SK-N-SH (cell line): ENCODE results near the gene OTOL1. TPM values are rescaled to one million over a fixed set of nuclear protein-coding genes. Genes with fewer than 3 reads are reported as not detected.

ENCODE experiments used
- CTCF ChIA-PET: fragments of 300-600, 350-600 bp; formaldehyde crosslinking; extraction: SDS; loops from one replicate; lab custom pipeline; 2021; lab: Yijun Ruan, JAX
- POLR2A ChIA-PET: fragments of 350-600 bp; sonication (Branson Sonifier 250); formaldehyde crosslinking; extraction: SDS; loops from one replicate; lab custom pipeline; 2020; ENCODE audit warnings: antibody characterized with exemption, inconsistent platforms; lab: Yijun Ruan, JAX
- DNase-seq: peaks from one replicate; pipeline ENCODE4 v3.0.0; 2012
- H2AFZ ChIP-seq: fragments of 200-600 bp; sonication (generic); 2 replicates; pipeline ENCODE4 v1.8.1; 2016; ENCODE audit warnings: antibody characterized with exemption, mild to moderate bottlenecking, low read depth
- H3F3A ChIP-seq: fragments of 200-600 bp; sonication (generic); replicated peaks from 2 replicates; pipeline ENCODE3; 2016; ENCODE audit warnings: antibody characterized with exemption, mild to moderate bottlenecking; ENCODE audit not compliant: insufficient read depth
- H3K27ac ChIP-seq, 2 experiments: fragments of 200-500 bp in 1 of 2; fragments of 200-600 bp in 1 of 2; sonication (Bioruptor generic) in 1 of 2; sonication (generic), shearing (Covaris generic) in 1 of 2; 2 replicates each; pipeline versions ENCODE4 v1.5.1 to v1.6.1; 2014 to 2016; ENCODE audit warnings: low read depth in 2 of 2, inconsistent platforms in 1 of 2, low read length in 1 of 2, mild to moderate bottlenecking in 1 of 2, mixed read lengths in 1 of 2
- H3K27me3 ChIP-seq: fragments of 200-600 bp; sonication (generic), shearing (Covaris generic); 2 replicates; pipeline ENCODE4 v1.6.1; 2016; ENCODE audit warnings: mixed run types; ENCODE audit not compliant: insufficient read depth
- H3K36me3 ChIP-seq, 2 experiments: fragments of 200-500 bp in 1 of 2; fragments of 200-600 bp in 1 of 2; sonication (Bioruptor generic) in 1 of 2; sonication (generic) in 1 of 2; replicated peaks in 1 of 2; 2 replicates each; pipeline versions ENCODE3 to v1.5.1; 2014 to 2016; ENCODE audit warnings: low read length in 1 of 2, mild to moderate bottlenecking in 1 of 2; ENCODE audit not compliant: insufficient read depth in 2 of 2, control insufficient read depth in 1 of 2
- H3K4me1 ChIP-seq, 2 experiments: fragments of 200-500 bp in 1 of 2; fragments of 200-600 bp in 1 of 2; sonication (Bioruptor generic) in 1 of 2; sonication (generic), shearing (Covaris generic) in 1 of 2; 2 replicates each; pipeline versions ENCODE4 v1.5.1 to v1.6.1; 2014 to 2016; ENCODE audit warnings: low read depth in 1 of 2, low read length in 1 of 2, mixed run types in 1 of 2; ENCODE audit not compliant: insufficient read depth in 2 of 2, control insufficient read depth in 1 of 2
- H3K4me2 ChIP-seq: fragments of 200-600 bp; sonication (generic), shearing (Covaris generic); 2 replicates; pipeline ENCODE4 v1.6.1; 2017; ENCODE audit warnings: mixed run types
- H3K4me3 ChIP-seq, 2 experiments: fragments of 200-500 bp in 1 of 2; fragments of 200-600 bp in 1 of 2; sonication (Bioruptor generic) in 1 of 2; sonication (generic), shearing (Covaris generic) in 1 of 2; 2 replicates each; pipeline versions ENCODE4 v1.5.1 to v1.8.1; 2014 to 2016; ENCODE audit warnings: low read depth in 2 of 2, inconsistent platforms in 1 of 2, low read length in 1 of 2, mild to moderate bottlenecking in 1 of 2, mixed read lengths in 1 of 2, moderate library complexity in 1 of 2
- H3K79me2 ChIP-seq: fragments of 200-600 bp; sonication (generic); 2 replicates; pipeline ENCODE4 v1.8.1; 2017; ENCODE audit warnings: mild to moderate bottlenecking; ENCODE audit not compliant: insufficient read depth
- H3K9ac ChIP-seq: fragments of 200-600 bp; sonication (generic); 2 replicates; pipeline ENCODE4 v1.6.1; 2017; ENCODE audit warnings: mixed run types
- H3K9me2 ChIP-seq: fragments of 200-600 bp; sonication (generic); 2 replicates; pipeline ENCODE4 v1.6.1; 2017; ENCODE audit warnings: mixed run types
- H3K9me3 ChIP-seq: fragments of 200-600 bp; sonication (generic); 2 replicates; pipeline ENCODE4 v1.6.1; 2017; ENCODE audit warnings: mixed run types, mild to moderate bottlenecking, moderate library complexity
- H4K20me1 ChIP-seq: fragments of 200-600 bp; sonication (generic); 2 replicates; pipeline ENCODE4 v1.6.1; 2017; ENCODE audit warnings: mild to moderate bottlenecking, mixed run types; ENCODE audit not compliant: insufficient read depth
- ELF1 ChIP-seq: IDR thresholded peaks from 2 replicates; pipeline ENCODE4 v1.4.0; 2012
- EP300 ChIP-seq, 2 experiments: IDR thresholded peaks; 2 replicates each; pipeline versions ENCODE4 v1.4.0 to v1.6.1; 2012; ENCODE audit warnings: borderline replicate concordance in 1 of 2, low read depth in 1 of 2, low read length in 1 of 2
- EZH2phosphoT487 ChIP-seq: fragments of 200-600 bp; sonication (generic); IDR thresholded peaks from 2 replicates; pipeline ENCODE4 v1.6.1; 2017; ENCODE audit warnings: low read depth, mixed run types, mild to moderate bottlenecking, antibody characterized with exemption, moderate library complexity, borderline replicate concordance
- GABPA ChIP-seq: IDR thresholded peaks from 2 replicates; pipeline ENCODE4 v1.4.0; 2012; ENCODE audit warnings: low read depth, mild to moderate bottlenecking
- MAX ChIP-seq: IDR thresholded peaks from 2 replicates; pipeline ENCODE4 v1.4.0; 2012; ENCODE audit warnings: low read depth
- MXI1 ChIP-seq: IDR thresholded peaks from 2 replicates; pipeline ENCODE4 v1.6.1; 2012; ENCODE audit warnings: mild to moderate bottlenecking, low read depth, low read length, improper control_type of control experiment
- RFX5 ChIP-seq: IDR thresholded peaks from 2 replicates; pipeline ENCODE4 v1.6.1; 2012; ENCODE audit warnings: mild to moderate bottlenecking, improper control_type of control experiment, low read length
- WGBS: methylation state at CpG from one replicate; pipeline ENCODE4 v1.1.6; 2017; ENCODE audit warnings: low lambda C conversion rate; 5-methylcytosine and 5-hydroxymethylcytosine counted together
- polyA plus RNA-seq, 3 experiments: library from polyadenylated mRNA; depleted of rRNA; stranded (reverse); fragments of >200 nt; gene quantifications; 2 replicates each; pipeline ENCODE4 v1.2.3, GENCODE V29; 2012
- TF ChIP-seq, protein P1 (sequence below): IDR thresholded peaks from 2 replicates; pipeline ENCODE4 v1.6.1; 2012; ENCODE audit warnings: mild to moderate bottlenecking, low read depth, low read length, moderate library complexity

The OTOL1 gene
- polyA plus RNA-seq, 1 of the 3 experiments (the other 2 are of a cell fraction) = not detected

DNA sequence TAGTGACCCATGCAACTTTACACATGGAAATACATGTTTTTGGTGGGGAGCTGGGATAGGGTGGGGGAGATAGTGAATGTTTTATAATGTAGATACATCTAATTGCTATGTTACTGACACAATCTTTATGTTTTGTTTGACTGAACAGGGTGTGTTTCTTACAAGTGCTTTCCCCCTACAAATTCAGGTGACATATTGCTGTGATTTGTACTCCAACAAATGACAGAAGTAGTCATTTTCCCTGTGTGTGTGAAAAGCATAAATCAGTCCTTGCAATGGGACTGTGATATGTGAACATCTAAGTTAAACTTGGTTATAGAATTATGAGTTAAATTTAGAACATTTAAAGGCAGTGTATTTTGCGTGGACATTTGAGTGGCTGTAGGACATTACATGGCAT, 27.3 kb downstream of the OTOL1 start:
- H3K36me3 ChIP-seq = no peaks in the 10 kb centered on the region
- H3K9me3 ChIP-seq = no peaks in the 10 kb centered on the region
- no peaks in the 10 kb centered on the region for H3K79me2 ChIP-seq
- no peaks in the 10 kb centered on the region for H4K20me1 ChIP-seq
- H3K9me2 ChIP-seq = no peaks in the 10 kb centered on the region
- H3F3A ChIP-seq = no peaks in the 10 kb centered on the region
- CTCF ChIA-PET = interaction anchor here (2.0 kb wide), 1 partner anchor 14 kb away, joined by 6 read pairs; no protein-coding TSS in a partner anchor
- POLR2A ChIA-PET = no interaction called here
- H3K4me1 ChIP-seq = no peaks in the 10 kb centered on the region
- H2AFZ ChIP-seq = no peak overlapping the region
- no peak for TF ChIP-seq ELF1
- TF ChIP-seq RFX5 = no peak
- TF ChIP-seq MXI1 = no peak
- no peak for TF ChIP-seq EZH2phosphoT487
- TF ChIP-seq, protein P1, sequence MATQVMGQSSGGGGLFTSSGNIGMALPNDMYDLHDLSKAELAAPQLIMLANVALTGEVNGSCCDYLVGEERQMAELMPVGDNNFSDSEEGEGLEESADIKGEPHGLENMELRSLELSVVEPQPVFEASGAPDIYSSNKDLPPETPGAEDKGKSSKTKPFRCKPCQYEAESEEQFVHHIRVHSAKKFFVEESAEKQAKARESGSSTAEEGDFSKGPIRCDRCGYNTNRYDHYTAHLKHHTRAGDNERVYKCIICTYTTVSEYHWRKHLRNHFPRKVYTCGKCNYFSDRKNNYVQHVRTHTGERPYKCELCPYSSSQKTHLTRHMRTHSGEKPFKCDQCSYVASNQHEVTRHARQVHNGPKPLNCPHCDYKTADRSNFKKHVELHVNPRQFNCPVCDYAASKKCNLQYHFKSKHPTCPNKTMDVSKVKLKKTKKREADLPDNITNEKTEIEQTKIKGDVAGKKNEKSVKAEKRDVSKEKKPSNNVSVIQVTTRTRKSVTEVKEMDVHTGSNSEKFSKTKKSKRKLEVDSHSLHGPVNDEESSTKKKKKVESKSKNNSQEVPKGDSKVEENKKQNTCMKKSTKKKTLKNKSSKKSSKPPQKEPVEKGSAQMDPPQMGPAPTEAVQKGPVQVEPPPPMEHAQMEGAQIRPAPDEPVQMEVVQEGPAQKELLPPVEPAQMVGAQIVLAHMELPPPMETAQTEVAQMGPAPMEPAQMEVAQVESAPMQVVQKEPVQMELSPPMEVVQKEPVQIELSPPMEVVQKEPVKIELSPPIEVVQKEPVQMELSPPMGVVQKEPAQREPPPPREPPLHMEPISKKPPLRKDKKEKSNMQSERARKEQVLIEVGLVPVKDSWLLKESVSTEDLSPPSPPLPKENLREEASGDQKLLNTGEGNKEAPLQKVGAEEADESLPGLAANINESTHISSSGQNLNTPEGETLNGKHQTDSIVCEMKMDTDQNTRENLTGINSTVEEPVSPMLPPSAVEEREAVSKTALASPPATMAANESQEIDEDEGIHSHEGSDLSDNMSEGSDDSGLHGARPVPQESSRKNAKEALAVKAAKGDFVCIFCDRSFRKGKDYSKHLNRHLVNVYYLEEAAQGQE = no peak
- TF ChIP-seq EP300 (IDR thresholded peaks at IDR 0.05; ENCODE audit: borderline replicate concordance in 1 of 2, low read depth in 1 of 2, low read length in 1 of 2) = no peak
- no peak for TF ChIP-seq MAX
- TF ChIP-seq GABPA = no peak
- TF ChIP-seq, all 33 proteins: peak for 0
- Histone ChIP-seq H3K9ac (no peak overlapping the region), H3K4me3 (no peak overlapping the region), H3K4me2 (no peak overlapping the region), H3K27me3 (no peaks in the 10 kb centered on the region), H3K27ac (no peak overlapping the region)
- 77% methylated on average over 1 of the region's 1 CpG for WGBS
- DNase-seq = no peak

- CTCF ChIA-PET = no interaction called here
- no peak for DNase-seq
- Histone ChIP-seq H2AFZ (no peak overlapping the region), H3K4me2 (no peak overlapping the region), H3K27me3 (no peaks in the 10 kb centered on the region), H4K20me1 (no peaks in the 10 kb centered on the region), H3K9me2 (no peaks in the 10 kb centered on the region), H3K4me3 (no peak overlapping the region), H3K27ac (no peak overlapping the region), H3F3A (no peaks in the 10 kb centered on the region), H3K9me3 (no peaks in the 10 kb centered on the region), H3K36me3 (no peaks in the 10 kb centered on the region), H3K79me2 (no peaks in the 10 kb centered on the region), H3K4me1 (no peaks in the 10 kb centered on the region), H3K9ac (no peak overlapping the region)
- 14% methylated on average over 1 of the region's 1 CpG for WGBS
- no peak for TF ChIP-seq EZH2phosphoT487
- POLR2A ChIA-PET = no interaction called here
These were observed 35.3 kb downstream of the OTOL1 start for GRCh38 chr3:161531930-161532329.
